K562 (cell line): ENCODE data around the gene CLUH. TPM values are rescaled to one million over a fixed set of nuclear protein-coding genes. Genes with fewer than 3 reads are reported as not detected.
A peak's percentile ranks its signal among the peaks of the same experiment; 100 is the strongest.

ENCODE experiments used
- ATAC-seq: fragments of 200-7000 bp; cut with Tn5 transposase; 3 replicates; pipeline ENCODE4 v1.9.1; 2020; ENCODE audit warnings: moderate library complexity
- BruUV-seq: library from RNA; stranded (reverse); fragments of 400-500 nt; replicated peaks from 2 replicates; lab custom pipeline; 2021; lab: Mats Ljungman, UMichigan
- CTCF ChIA-PET: fragments of 300-600 bp; formaldehyde crosslinking; extraction: SDS; loops from one replicate; lab custom pipeline; 2021; ENCODE audit warnings: low intra/inter-chr PET ratio; lab: Yijun Ruan, JAX
- POLR2A ChIA-PET: fragments of 300-600, 350-650 bp; sonication (Branson Sonifier 250); formaldehyde crosslinking; extraction: SDS; loops from one replicate; lab custom pipeline; 2021; ENCODE audit warnings: antibody characterized with exemption, inconsistent platforms; lab: Yijun Ruan, JAX
- DNase-seq, 4 experiments: peaks; one replicate each; pipeline versions ENCODE4 v3.0.0 to v3.0.0-alpha.2; 2011 to 2018; ENCODE audit warnings: low spot score in 3 of 4, mixed read lengths in 3 of 4; ENCODE audit errors: extremely low read depth in 1 of 4
- FAIRE-seq: peaks from 2 replicates; lab custom pipeline; 2011; peaks lifted over from hg19 to GRCh38; lab: Jason Lieb, UNC
- H2AFZ ChIP-seq: 2 replicates; pipeline ENCODE4 v1.6.0; 2011; ENCODE audit warnings: low read depth, low read length, control low read depth, inconsistent platforms
- H3K27ac ChIP-seq: fragments of 200-600 bp; 3 replicates; pipeline ENCODE4 v1.8.0; 2011; ENCODE audit warnings: low read depth, mild to moderate bottlenecking, control low read depth, inconsistent platforms, low read length, moderate library complexity, mixed read lengths; ENCODE audit errors: extremely low read depth
- H3K27me3 ChIP-seq, 2 experiments: fragments of 300-600 bp in 1 of 2; 2 replicates in 1 of 2; 3 replicates in 1 of 2; pipeline versions ENCODE4 v1.6.0 to v1.8.0; 2011; ENCODE audit warnings: inconsistent platforms in 2 of 2, low read length in 2 of 2, mild to moderate bottlenecking in 1 of 2, mixed read lengths in 1 of 2, moderate library complexity in 1 of 2; ENCODE audit not compliant: control insufficient read depth in 2 of 2, insufficient read depth in 2 of 2
- H3K36me3 ChIP-seq: fragments of 300-600 bp; 3 replicates; pipeline ENCODE4 v1.8.0; 2011; ENCODE audit warnings: mild to moderate bottlenecking, low read length, inconsistent platforms; ENCODE audit not compliant: control insufficient read depth, insufficient read depth
- H3K4me1 ChIP-seq, 2 experiments: fragments of 200-600 bp in 1 of 2; replicated peaks in 1 of 2; 2 replicates in 1 of 2; 3 replicates in 1 of 2; pipeline versions ENCODE4 v1.5.1 to v1.8.0; 2011; ENCODE audit warnings: inconsistent platforms in 2 of 2, low read length in 2 of 2, mild to moderate bottlenecking in 1 of 2, mixed read lengths in 1 of 2, moderate library complexity in 1 of 2; ENCODE audit not compliant: control insufficient read depth in 2 of 2, insufficient read depth in 2 of 2
- H3K4me2 ChIP-seq: 2 replicates; pipeline ENCODE4 v1.6.1; 2011; ENCODE audit warnings: low read length, control low read depth, inconsistent platforms, mixed read lengths; ENCODE audit not compliant: insufficient read depth
- H3K4me3 ChIP-seq: fragments of 200-600 bp; sonication (generic), shearing (Covaris generic); 2 replicates; pipeline ENCODE4 v1.5.1; 2016; ENCODE audit warnings: control low read depth, inconsistent platforms
- H3K79me2 ChIP-seq: fragments of 200-600 bp; 3 replicates; pipeline ENCODE4 v1.8.0; 2011; ENCODE audit warnings: low read length, inconsistent platforms; ENCODE audit not compliant: control insufficient read depth, insufficient read depth
- H3K9ac ChIP-seq, 2 experiments: 2 replicates each; pipeline versions ENCODE4 v1.6.0 to v1.6.1; 2011; ENCODE audit warnings: low read depth in 2 of 2, low read length in 2 of 2, control low read depth in 1 of 2, inconsistent platforms in 1 of 2, mild to moderate bottlenecking in 1 of 2, mixed read lengths in 1 of 2; ENCODE audit not compliant: insufficient read depth in 1 of 2
- H3K9me1 ChIP-seq: one replicate; pipeline ENCODE4 v1.6.0; 2011; ENCODE audit warnings: inconsistent platforms, mild to moderate bottlenecking, low read length, moderate library complexity; ENCODE audit not compliant: control insufficient read depth, insufficient read depth
- H3K9me3 ChIP-seq: replicated peaks from 2 replicates; pipeline ENCODE4 v1.5.1; 2011; ENCODE audit warnings: low read depth, low read length, inconsistent platforms; ENCODE audit not compliant: control insufficient read depth, insufficient read depth
- H4K20me1 ChIP-seq: replicated peaks from 2 replicates; pipeline ENCODE4 v1.6.1; 2011; ENCODE audit warnings: low read length, inconsistent platforms, mixed read lengths; ENCODE audit not compliant: control insufficient read depth, insufficient read depth
- ATF7 ChIP-seq: fragments of 450-650 bp; IDR thresholded peaks from 2 replicates; pipeline ENCODE4 v1.7.1; 2014; ENCODE audit warnings: mild to moderate bottlenecking, moderate library complexity
- FOXJ2 ChIP-seq: fragments of 200-800 bp; sonication (Bioruptor generic); IDR thresholded peaks from 2 replicates; pipeline ENCODE4 v1.6.1; 2016; ENCODE audit warnings: missing genetic modification characterization, missing compliant biosample characterization
- FOXK1 ChIP-seq: sonication (generic); formaldehyde crosslinking; IDR thresholded peaks from 2 replicates; pipeline ENCODE4 v1.8.0; 2022; ENCODE audit warnings: missing genetic modification reagents, mild to moderate bottlenecking, borderline replicate concordance
- GABPA ChIP-seq: fragments of 200-800 bp; sonication (Bioruptor generic); conservative IDR thresholded peaks from 2 replicates; pipeline ENCODE4 v1.6.1; 2016; ENCODE audit warnings: low read depth, missing genetic modification characterization, missing compliant biosample characterization
- HDGF ChIP-seq: fragments of 450-650 bp; IDR thresholded peaks from 2 replicates; pipeline ENCODE4 v1.6.1; 2016
- NCOR1 ChIP-seq: fragments of 450-650 bp; IDR thresholded peaks from 2 replicates; pipeline ENCODE4 v1.6.1; 2016; ENCODE audit warnings: mild to moderate bottlenecking, moderate library complexity
- PHTF2 ChIP-seq: fragments of 250-450 bp; sonication (Bioruptor Pico); IDR thresholded peaks from 2 replicates; pipeline ENCODE4 v1.5.0; 2021; ENCODE audit warnings: mild to moderate bottlenecking
- POLR2A ChIP-seq: fragments of 450-650 bp; conservative IDR thresholded peaks from 2 replicates; pipeline ENCODE4 v1.6.1; 2016
- POLR2AphosphoS5 ChIP-seq: IDR thresholded peaks from 2 replicates; pipeline ENCODE4 v1.6.1; 2011; ENCODE audit warnings: mild to moderate bottlenecking, low read depth, low read length, moderate library complexity; ENCODE audit not compliant: control insufficient read depth, insufficient read depth
- SIRT6 ChIP-seq: IDR thresholded peaks from one replicate; pipeline ENCODE4 v1.6.1; 2012; ENCODE audit warnings: low read depth, mild to moderate bottlenecking, control low read depth, inconsistent platforms, low read length, moderate library complexity
- TEAD4 ChIP-seq, 2 experiments: sonication (generic) in 1 of 2; formaldehyde crosslinking in 1 of 2; IDR thresholded peaks; 2 replicates each; pipeline versions ENCODE4 v1.6.1 to v1.8.0; 2012 to 2022; ENCODE audit warnings: borderline replicate concordance in 1 of 2, inconsistent platforms in 1 of 2, low read length in 1 of 2, mild to moderate bottlenecking in 1 of 2, missing genetic modification reagents in 1 of 2
- THAP7 ChIP-seq: fragments of 250-450 bp; sonication (Bioruptor Pico); IDR thresholded peaks from 2 replicates; pipeline ENCODE4 v1.5.0; 2021
- TSC22D4 ChIP-seq: fragments of 450-650 bp; IDR thresholded peaks from 2 replicates; pipeline ENCODE4 v1.6.1; 2016; ENCODE audit warnings: missing genetic modification characterization, missing biosample characterization, control low read depth
- XRCC5 ChIP-seq: fragments of 200-400 bp; formaldehyde crosslinking; IDR thresholded peaks from 2 replicates; pipeline ENCODE4 v1.6.1; 2017; ENCODE audit warnings: low read depth, mild to moderate bottlenecking, low read length
- ZNF398 ChIP-seq: fragments of 250-450 bp; sonication (Bioruptor Pico); IDR thresholded peaks from 2 replicates; pipeline ENCODE4 v1.8.0; 2021; ENCODE audit warnings: moderate library complexity, mild to moderate bottlenecking, inconsistent platforms
- WGBS: fragments of 100-300 bp; shearing (Covaris generic); methylation state at CpG from one replicate; pipeline ENCODE4 v1.1.6; 2016; ENCODE audit warnings: low coverage, mixed read lengths; ENCODE audit not compliant: insufficient coverage; ENCODE audit errors: missing lambda C conversion rate; 5-methylcytosine and 5-hydroxymethylcytosine counted together
- in situ Hi-C: fragments of 300-500 bp; cut with MboI; formaldehyde crosslinking; loops from 4 replicates; pipeline ENCODE4 v1.15.0; 2018; ENCODE audit warnings: inconsistent platforms, mixed read lengths
- intact Hi-C: fragments of 100-400 bp; cut with micrococcal nuclease; formaldehyde crosslinking; loops from 2 replicates; pipeline ENCODE4 v1.14.2; 2022
- polyA plus RNA-seq, 8 experiments: library from polyadenylated mRNA; depleted of rRNA in 4 of 8; stranded (reverse) in 5 of 8; unstranded in 3 of 8; fragments of >200 nt; fragmentation: Nextera tagmentation in 2 of 8; fragmentation: Illumina TruSeq in 1 of 8; extraction: Ambion mirVana in 2 of 8; extraction: Trizol in 1 of 8; gene quantifications; 2 replicates each; pipeline versions ENCODE4 v1.2.1 to v1.2.3, GENCODE V29; 2011 to 2014; ENCODE audit warnings: inconsistent platforms in 1 of 8, missing spikeins in 1 of 8
- total RNA-seq, 7 experiments: library from RNA; depleted of rRNA in 6 of 7; stranded (reverse); fragments of >200 nt in 6 of 7; fragmentation: Illumina TruSeq in 2 of 7; extraction: Trizol in 2 of 7; gene quantifications; 2 replicates each; pipeline versions ENCODE4 v1.2.1 to v1.2.3, GENCODE V29; 2011 to 2021; ENCODE audit warnings: low replicate concordance in 1 of 7

The CLUH gene
- total and polyA plus RNA-seq, 9 of the 15 experiments (the other 6 are each of a cell fraction or from before 2014, with no cell fraction given), result 0.21 to 140 (median 33.2) TPM

GRCh38 chr17:2684549-2684948 is 27.0 kb downstream of the CLUH start:
- CTCF ChIA-PET, result no interaction called here
- intact Hi-C loops, result no loop called here

GRCh38 chr17:2683912-2684311 is 27.7 kb downstream of the CLUH start:
- BruUV-seq, result no TSS peak
- TF ChIP-seq GABPA (tag) (no peak), TSC22D4 (tag) (no peak), ZNF398 (CRISPR knock-in tag) (no peak), THAP7 (CRISPR knock-in tag) (no peak), SIRT6 (no peak), NCOR1 (no peak), POLR2AphosphoS5 (no peak), FOXJ2 (no peak), HDGF (no peak), TEAD4 (IDR thresholded peaks at IDR 0.05; ENCODE audit: low read length) (no peak), TEAD4 (CRISPR knock-in tag; IDR thresholded peaks at IDR 0.05; ENCODE audit: borderline replicate concordance) (no peak), ATF7 (no peak), XRCC5 (no peak), FOXK1 (CRISPR knock-in tag) (no peak)

More at GRCh38 chr17:2684549-2684948, 27.0 kb downstream of the CLUH start:
- Histone ChIP-seq H2AFZ (no peak overlapping the region), H3K36me3 (peaks cover 51% of the 10 kb centered on the region; the same call in 2 of the 3 replicates), H3K27ac (no peak overlapping the region), H3K9me1 (no peaks in the 10 kb centered on the region), H3K4me2 (no peak overlapping the region), H3K79me2 (no peaks in the 10 kb centered on the region), H3K9me3 (no peaks in the 10 kb centered on the region), H3K4me1 (peaks cover 0 to 14% of the 10 kb centered on the region in 2 experiments; a peak in 2 of 5 replicates), H3K9ac (no peak overlapping the region), H3K27me3 (no peaks in the 10 kb centered on the region), H3K4me3 (no peak overlapping the region), H4K20me1 (0 out of 2 replicates have a peak, but pooled peaks cover 3% of the 10 kb centered on the region)
- in situ Hi-C loops, result no loop called here
- POLR2A ChIA-PET, result interaction anchor here (1.0 kb wide), 1 partner anchor 15 kb away, joined by 4 read pairs; no protein-coding TSS in a partner anchor
- no peak for DNase-seq
- no peak for ATAC-seq
- no TSS peak for BruUV-seq
- no peak for TF ChIP-seq PHTF2
- 0 out of 2 replicates have a peak, but pooled peaks have one; percentile 21 for TF ChIP-seq POLR2A
- no peak for FAIRE-seq
- 92% methylated on average over 17 of the region's 18 CpGs for WGBS

More at GRCh38 chr17:2683912-2684311, 27.7 kb downstream of the CLUH start:
- DNase-seq (no peak), ATAC-seq (no peak), FAIRE-seq (no peak)
- in situ Hi-C loops, result no loop called here
- Histone ChIP-seq H3K9ac (no peak overlapping the region), H3K4me2 (no peak overlapping the region), H3K36me3 (peaks cover 47% of the 10 kb centered on the region; the same call in 2 of the 3 replicates), H3K9me3 (no peaks in the 10 kb centered on the region), H3K27ac (no peak overlapping the region), H3K9me1 (no peaks in the 10 kb centered on the region), H3K4me1 (peaks cover 0 to 7% of the 10 kb centered on the region in 2 experiments; a peak in 2 of 5 replicates), H3K4me3 (no peak overlapping the region), H3K27me3 (no peaks in the 10 kb centered on the region), H2AFZ (no peak overlapping the region), H3K79me2 (no peaks in the 10 kb centered on the region), H4K20me1 (0 out of 2 replicates have a peak, but pooled peaks cover 3% of the 10 kb centered on the region)
- POLR2A ChIA-PET, result interaction anchor here (0.7 to 1.1 kb wide), 2 partner anchors 9 to 10 kb away, joined by 3 read pairs; no protein-coding TSS in a partner anchor
- 73% methylated on average over 8 of the region's 8 CpGs for WGBS
- CTCF ChIA-PET, result no interaction called here
- intact Hi-C loops, result no loop called here
